Activated T-cell treated with anti-CD3 and anti-CD28 coated beads, Interleukin-2, amount 50 U/mL, for 1 hour (primary cell): ENCODE data around the gene REV1.
"Not testable (repeated sequence)": the region's sequence is repeated elsewhere in the genome, so short reads cannot be mapped to it uniquely, and the experiment has no call there.

ENCODE experiments used
- DNase-seq: peaks from one replicate; pipeline ENCODE4 v3.0.0-alpha.2; 2020

Gene REV1

GRCh38 chr2:99489761-99490622, at the start of gene REV1:
TSS of gene REV1 (minus strand) at chr2:99490017. CDS start at chr2:99464975, 25,042 bp downstream.
- peak; percentile 96 for DNase-seq

- no peak for DNase-seq
Measured at GRCh38 chr2:99537910-99538485, 48.2 kb upstream of the REV1 start.

GRCh38 chr2:99524056-99524455, 34.2 kb upstream of the REV1 start:
- no peak for DNase-seq

GRCh38 chr2:99522157-99522556, 32.3 kb upstream of the REV1 start:
- no peak for DNase-seq

- DNase-seq = no peak
Measured at GRCh38 chr2:99520813-99521212, 31.0 kb upstream of the REV1 start.

GRCh38 chr2:99520195-99520594, 30.4 kb upstream of the REV1 start:
- DNase-seq = no peak

- no peak for DNase-seq
Measured at GRCh38 chr2:99514357-99514756, 24.5 kb upstream of the REV1 start.

- DNase-seq = no peak
Measured at GRCh38 chr2:99512181-99512591, 22.4 kb upstream of the REV1 start.

GRCh38 chr2:99509387-99509786, 19.6 kb upstream of the REV1 start:
- no peak for DNase-seq

- no peak for DNase-seq
Measured at GRCh38 chr2:99507937-99508818, 18.4 kb upstream of the REV1 start.

GRCh38 chr2:99504844-99505584, 15.2 kb upstream of the REV1 start:
- DNase-seq = no peak

GRCh38 chr2:99503662-99504416, 14.0 kb upstream of the REV1 start:
- DNase-seq = not testable (repeated sequence)

- no peak for DNase-seq
Measured at GRCh38 chr2:99496021-99496420, 6.2 kb upstream of the REV1 start.

GRCh38 chr2:99495115-99495860, 5.5 kb upstream of the REV1 start:
- no peak for DNase-seq

GRCh38 chr2:99492721-99493120, 2.9 kb upstream of the REV1 start:
- DNase-seq = no peak

GRCh38 chr2:99490623-99491461, 1.0 kb upstream of the REV1 start:
- no peak for DNase-seq

GRCh38 chr2:99489063-99489760, 605 bp downstream of the REV1 start:
- peak; percentile 54 for DNase-seq

- DNase-seq = no peak
Measured at GRCh38 chr2:99488539-99489062, 1.2 kb downstream of the REV1 start.

GRCh38 chr2:99487906-99488305, 1.9 kb downstream of the REV1 start:
- no peak for DNase-seq
